G401.6 (cell line): ENCODE results near the gene TRAPPC10.

Experiments
- FAIRE-seq: peaks from 2 replicates; lab custom pipeline; 2012; peaks lifted over from hg19 to GRCh38; lab: Jason Lieb, UNC

TRAPPC10 gene

GRCh38 chr21:44011579-44012473 lies at the start of gene TRAPPC10:
TRAPPC10 (plus strand) TSS chr21:44012309; CDS start chr21:44012494, 185 bp downstream.
- no peak for FAIRE-seq

- no peak for FAIRE-seq
These were observed 46.1 kb upstream of the TRAPPC10 start for GRCh38 chr21:43965911-43966585.

GRCh38 chr21:43966946-43967512 lies 45.1 kb upstream of the TRAPPC10 start:
- no peak for FAIRE-seq

GRCh38 chr21:43967981-43968380 lies 44.1 kb upstream of the TRAPPC10 start:
- FAIRE-seq = no peak

- FAIRE-seq = no peak
These were observed 43.5 kb upstream of the TRAPPC10 start for GRCh38 chr21:43968410-43969114.

- FAIRE-seq = no peak
These were observed 43.0 kb upstream of the TRAPPC10 start for GRCh38 chr21:43969115-43969444.

- no peak for FAIRE-seq
These were observed 41.6 kb upstream of the TRAPPC10 start for GRCh38 chr21:43970551-43970950.

- FAIRE-seq = no peak
These were observed 40.7 kb upstream of the TRAPPC10 start for GRCh38 chr21:43971201-43971991.

- FAIRE-seq = no peak
These were observed 40.2 kb upstream of the TRAPPC10 start for GRCh38 chr21:43971992-43972255.

- no peak for FAIRE-seq
These were observed 39.1 kb upstream of the TRAPPC10 start for GRCh38 chr21:43972850-43973633.

- no peak for FAIRE-seq
These were observed 38.5 kb upstream of the TRAPPC10 start for GRCh38 chr21:43973634-43973955.

- FAIRE-seq = no peak
These were observed 37.2 kb upstream of the TRAPPC10 start for GRCh38 chr21:43974791-43975468.

GRCh38 chr21:43975469-43976098 lies 36.5 kb upstream of the TRAPPC10 start:
- FAIRE-seq = no peak

- FAIRE-seq = no peak
These were observed 35.4 kb upstream of the TRAPPC10 start for GRCh38 chr21:43976661-43977060.

- FAIRE-seq = no peak
These were observed 34.0 kb upstream of the TRAPPC10 start for GRCh38 chr21:43978060-43978459.

- no peak for FAIRE-seq
These were observed 32.5 kb upstream of the TRAPPC10 start for GRCh38 chr21:43979654-43980053.

- FAIRE-seq = no peak
These were observed 30.8 kb upstream of the TRAPPC10 start for GRCh38 chr21:43981151-43981870.

- no peak for FAIRE-seq
These were observed 30.3 kb upstream of the TRAPPC10 start for GRCh38 chr21:43981871-43982210.

- FAIRE-seq = no peak
These were observed 29.5 kb upstream of the TRAPPC10 start for GRCh38 chr21:43982489-43983078.
